Measurements from ENCODE around the gene ZSWIM5.

GRCh38 chr1:45103534-45103933, 102.9 kb downstream of the ZSWIM5 start:
- no peak for TF ChIP-seq CTCF (IDR thresholded peaks at IDR 0.05; ENCODE audit: insufficient read depth, low read length)
- TF ChIP-seq POLR2AphosphoS5 (IDR thresholded peaks at IDR 0.05; ENCODE audit: low read depth) = no peak
- TF ChIP-seq GABPA (IDR thresholded peaks at IDR 0.05; ENCODE audit: low read depth) = no peak
- TF ChIP-seq REST (IDR thresholded peaks at IDR 0.05; ENCODE audit: insufficient replicate concordance, low read depth) = no peak
